Activated CD4-positive, alpha-beta T cell treated with anti-CD3 and anti-CD28 coated beads, Interleukin-2, Interleukin-4, amounts not matched to agents 100 ng/mL and 50 ng/mL, durations not matched to agents 16 hours and 8 hours (primary cell): ENCODE results near the gene ZFP57.

ENCODE experiments used
- DNase-seq: peaks from one replicate; pipeline ENCODE4 v3.0.0-alpha.2; 2020; ENCODE audit warnings: low spot score

ZFP57 gene

GRCh38 chr6:29655658-29656057 is 25.3 kb downstream of the ZFP57 start:
- no peak for DNase-seq

- peak; percentile 70 for DNase-seq
These were observed 27.4 kb downstream of the ZFP57 start for GRCh38 chr6:29653452-29654038.

- DNase-seq = no peak
These were observed 28.8 kb downstream of the ZFP57 start for GRCh38 chr6:29652198-29652584.

GRCh38 chr6:29651413-29652197 is 29.3 kb downstream of the ZFP57 start:
- DNase-seq = peak; percentile 33

GRCh38 chr6:29649701-29650673 is 31.0 kb downstream of the ZFP57 start:
- DNase-seq = peak; percentile 99

- DNase-seq = no peak
These were observed 32.9 kb downstream of the ZFP57 start for GRCh38 chr6:29647927-29648642.

- DNase-seq = no peak
These were observed 39.4 kb downstream of the ZFP57 start for GRCh38 chr6:29641430-29642148.

- no peak for DNase-seq
These were observed 43.7 kb downstream of the ZFP57 start for GRCh38 chr6:29637247-29637646.

GRCh38 chr6:29633534-29633905 is 47.4 kb downstream of the ZFP57 start:
- no peak for DNase-seq

GRCh38 chr6:29632789-29633533 is 48.0 kb downstream of the ZFP57 start, which contains the start of gene GABBR1:
TSS of gene GABBR1 (minus strand) at chr6:29633183. CDS start at chr6:29632385, 798 bp downstream.
- DNase-seq = peak; percentile 57

- DNase-seq = no peak
These were observed 48.9 kb downstream of the ZFP57 start for GRCh38 chr6:29631860-29632731.

GRCh38 chr6:29631209-29631810 is 49.6 kb downstream of the ZFP57 start:
- DNase-seq = no peak

- no peak for DNase-seq
These were observed 50.6 kb downstream of the ZFP57 start for GRCh38 chr6:29630315-29630714.

GRCh38 chr6:29629571-29629970 is 51.4 kb downstream of the ZFP57 start:
- no peak for DNase-seq

GRCh38 chr6:29628419-29629281 is 52.3 kb downstream of the ZFP57 start:
- peak; percentile 50 for DNase-seq

GRCh38 chr6:29627755-29628418 is 53.1 kb downstream of the ZFP57 start:
- peak; percentile 15 for DNase-seq

- DNase-seq = no peak
These were observed 53.8 kb downstream of the ZFP57 start for GRCh38 chr6:29626948-29627754.
